ENCODE results near the gene CFAP46. TPM values are rescaled to one million over a fixed set of nuclear protein-coding genes. Genes with fewer than 3 reads are reported as not detected.
A peak's percentile ranks its signal among the peaks of the same experiment; 100 is the strongest.

The CFAP46 gene
- total RNA-seq, 1 donor: under 0.01 TPM

DNA sequence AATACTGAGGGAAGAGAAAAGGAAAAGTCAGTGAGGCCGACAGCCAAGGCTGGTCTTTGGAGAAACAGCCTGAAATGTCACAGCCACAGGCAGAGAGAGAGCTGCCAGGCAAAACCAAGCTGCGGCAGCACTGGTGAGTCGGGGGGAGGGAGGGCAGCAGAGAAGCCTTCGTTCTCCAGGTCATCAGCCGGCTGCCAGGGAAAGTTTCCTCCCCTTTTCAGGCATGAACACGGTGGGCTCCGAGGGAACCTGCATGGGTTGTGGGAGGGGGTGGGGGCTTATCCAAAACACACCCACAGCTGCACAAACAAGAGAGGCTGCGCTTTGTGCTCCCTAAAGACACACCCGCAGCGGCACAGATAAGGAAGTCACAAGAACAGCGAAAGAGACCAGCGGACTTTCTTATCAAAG is 94.1 kb downstream of the CFAP46 start:
- Histone ChIP-seq H3K9me3 (ENCODE audit: low read depth, low read length) (no peaks in the 10 kb centered on the region), H2AFZ (ENCODE audit: low read length) (no peak overlapping the region), H3K4me2 (ENCODE audit: insufficient read depth, low read length) (no peak overlapping the region), H3K4me1 (ENCODE audit: insufficient read depth, low read length) (no peaks in the 10 kb centered on the region), H3K4me3 (ENCODE audit: insufficient read depth, low read length) (no peak overlapping the region), H3K36me3 (ENCODE audit: insufficient read depth, low read length) (no peaks in the 10 kb centered on the region), H3K27me3 (ENCODE audit: insufficient read depth, low read length) (peaks cover 18% of the 10 kb centered on the region), H3K27ac (ENCODE audit: low read depth, low read length) (no peak overlapping the region), H4K20me1 (ENCODE audit: insufficient read depth, low read length) (no peaks in the 10 kb centered on the region), H3K79me2 (ENCODE audit: insufficient read depth, low read length) (no peaks in the 10 kb centered on the region)
- no peak for TF ChIP-seq CTCF (IDR thresholded peaks at IDR 0.05; ENCODE audit: extremely low read depth, low read depth, low read length)
- peak; percentile 87 for DNase-seq (ENCODE audit: insufficient read length, low spot score, missing footprints)

DNA sequence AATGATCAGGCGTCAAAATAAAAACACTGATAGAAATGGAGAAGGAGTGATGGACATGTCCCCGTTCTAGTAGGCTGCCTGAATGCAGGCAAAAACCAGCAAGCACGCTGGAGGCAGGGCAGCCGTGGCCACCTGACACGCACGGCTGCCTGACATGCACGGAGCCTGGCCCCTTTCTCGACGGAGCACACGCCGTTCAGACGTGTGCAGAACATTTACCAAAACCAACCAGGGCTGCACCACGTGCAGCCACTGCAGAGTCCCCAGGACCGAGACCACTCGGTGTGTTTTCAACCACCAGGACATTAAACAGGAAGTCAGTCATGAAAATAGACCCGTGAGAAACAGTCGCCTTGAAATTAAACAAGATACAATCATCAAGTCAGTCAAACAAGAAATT is 94.5 kb downstream of the CFAP46 start:
- no peak for DNase-seq (ENCODE audit: insufficient read length, low spot score, missing footprints)
- H3K27me3 ChIP-seq (ENCODE audit: insufficient read depth, low read length): peaks cover 14% of the 10 kb centered on the region
- H3K36me3 ChIP-seq (ENCODE audit: insufficient read depth, low read length): no peaks in the 10 kb centered on the region
- no peak overlapping the region for H3K4me2 ChIP-seq (ENCODE audit: insufficient read depth, low read length)
- H3K79me2 ChIP-seq (ENCODE audit: insufficient read depth, low read length): no peaks in the 10 kb centered on the region
- H2AFZ ChIP-seq (ENCODE audit: low read length): no peak overlapping the region
- H3K9me3 ChIP-seq (ENCODE audit: low read depth, low read length): no peaks in the 10 kb centered on the region
- H3K4me1 ChIP-seq (ENCODE audit: insufficient read depth, low read length): no peaks in the 10 kb centered on the region
- no peak overlapping the region for H3K4me3 ChIP-seq (ENCODE audit: insufficient read depth, low read length)
- H3K27ac ChIP-seq (ENCODE audit: low read depth, low read length): no peak overlapping the region
- H4K20me1 ChIP-seq (ENCODE audit: insufficient read depth, low read length): no peaks in the 10 kb centered on the region
- no peak for TF ChIP-seq CTCF (IDR thresholded peaks at IDR 0.05; ENCODE audit: extremely low read depth, low read depth, low read length)

DNA sequence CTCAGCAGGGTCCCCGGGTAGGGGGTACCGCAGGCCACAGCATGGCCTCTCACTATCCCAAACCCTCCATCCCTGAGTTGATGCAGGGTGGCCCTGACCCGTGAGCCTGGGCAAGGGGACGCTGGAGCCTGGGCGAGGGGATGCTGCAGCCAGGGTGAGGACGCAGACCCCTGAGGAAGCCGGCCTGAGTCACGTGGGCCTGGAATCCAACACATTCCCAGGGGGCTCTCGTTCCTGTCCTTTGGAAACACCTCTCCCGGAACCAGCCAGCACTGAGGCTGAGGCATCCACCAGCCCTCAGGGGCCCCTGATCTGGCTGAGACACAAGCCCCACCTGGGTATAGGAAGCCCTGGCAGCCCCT is 95.0 kb downstream of the CFAP46 start:
- no peak for TF ChIP-seq CTCF (IDR thresholded peaks at IDR 0.05; ENCODE audit: extremely low read depth, low read depth, low read length)
- Histone ChIP-seq H4K20me1 (ENCODE audit: insufficient read depth, low read length) (no peaks in the 10 kb centered on the region), H3K4me3 (ENCODE audit: insufficient read depth, low read length) (no peak overlapping the region), H3K4me1 (ENCODE audit: insufficient read depth, low read length) (no peaks in the 10 kb centered on the region), H3K4me2 (ENCODE audit: insufficient read depth, low read length) (no peak overlapping the region), H3K79me2 (ENCODE audit: insufficient read depth, low read length) (no peaks in the 10 kb centered on the region), H3K27me3 (ENCODE audit: insufficient read depth, low read length) (peaks cover 13% of the 10 kb centered on the region), H2AFZ (ENCODE audit: low read length) (no peak overlapping the region), H3K27ac (ENCODE audit: low read depth, low read length) (no peak overlapping the region), H3K36me3 (ENCODE audit: insufficient read depth, low read length) (no peaks in the 10 kb centered on the region), H3K9me3 (ENCODE audit: low read depth, low read length) (no peaks in the 10 kb centered on the region)
- peak; percentile 73 for DNase-seq (ENCODE audit: insufficient read length, low spot score, missing footprints)

GRCh38 chr10:132846631-132847415 is 95.5 kb downstream of the CFAP46 start:
- Histone ChIP-seq H3K27me3 (ENCODE audit: insufficient read depth, low read length) (peaks cover 13% of the 10 kb centered on the region), H3K4me1 (ENCODE audit: insufficient read depth, low read length) (no peaks in the 10 kb centered on the region), H3K4me3 (ENCODE audit: insufficient read depth, low read length) (no peak overlapping the region), H3K9me3 (ENCODE audit: low read depth, low read length) (no peaks in the 10 kb centered on the region), H3K79me2 (ENCODE audit: insufficient read depth, low read length) (no peaks in the 10 kb centered on the region), H3K36me3 (ENCODE audit: insufficient read depth, low read length) (no peaks in the 10 kb centered on the region), H2AFZ (ENCODE audit: low read length) (no peak overlapping the region), H3K4me2 (ENCODE audit: insufficient read depth, low read length) (no peak overlapping the region), H3K27ac (ENCODE audit: low read depth, low read length) (no peak overlapping the region), H4K20me1 (ENCODE audit: insufficient read depth, low read length) (no peaks in the 10 kb centered on the region)
- DNase-seq (ENCODE audit: insufficient read length, low spot score, missing footprints): peak; percentile 61
- TF ChIP-seq CTCF (IDR thresholded peaks at IDR 0.05; ENCODE audit: extremely low read depth, low read depth, low read length): no peak
